Upper lobe of left lung (tissue), 6 donors: ENCODE results near the gene B2M. TPM values are rescaled to one million over a fixed set of nuclear protein-coding genes. Genes with fewer than 3 reads are reported as not detected.
A peak's percentile ranks its signal among the peaks of the same experiment; 100 is the strongest.

Experiments used
- ATAC-seq, 2 donors: fragments of 200-7000 bp; cut with Tn5 transposase; one replicate each; pipeline ENCODE4 v1.9.1; 2022; ENCODE audit warnings: mild to moderate bottlenecking in 2 of 2, moderate library complexity in 2 of 2; ENCODE audit not compliant: low FRiP score in 2 of 2
- DNase-seq, 2 donors: peaks; one replicate each; pipeline ENCODE4 v3.0.0-alpha.2; 2019 to 2020
- H3K27ac ChIP-seq, 4 donors: fragments of 200-600 bp; sonication (generic); one replicate each; pipeline ENCODE4 v1.5.1; 2016 to 2019
- H3K27me3 ChIP-seq, 4 donors: fragments of 200-600 bp; sonication (generic); one replicate each; pipeline ENCODE4 v1.5.1; 2017 to 2019
- H3K36me3 ChIP-seq, 4 donors: fragments of 200-600 bp; sonication (generic); one replicate each; pipeline ENCODE4 v1.5.1; 2016 to 2019
- H3K4me1 ChIP-seq, 4 donors: fragments of 200-600 bp; sonication (generic); one replicate each; pipeline ENCODE4 v1.5.1; 2018 to 2019
- H3K4me3 ChIP-seq, 4 donors: fragments of 200-600 bp; sonication (generic); one replicate each; pipeline ENCODE4 v1.5.1; 2017 to 2019; ENCODE audit warnings: mild to moderate bottlenecking in 2 of 4, moderate library complexity in 1 of 4
- H3K9me3 ChIP-seq, 4 donors: fragments of 200-600 bp; sonication (generic); one replicate each; pipeline ENCODE4 v1.5.1; 2018 to 2019
- EP300 ChIP-seq, 4 donors: sonication (generic); formaldehyde crosslinking; IDR thresholded peaks; one replicate each; pipeline ENCODE4 v1.5.1; 2017; ENCODE audit warnings: antibody characterized with exemption in 4 of 4, control low read depth in 2 of 4
- POLR2A ChIP-seq, 4 donors: fragments of 450-650 bp; IDR thresholded peaks; one replicate each; pipeline ENCODE4 v1.5.1; 2016 to 2017; ENCODE audit warnings: antibody characterized with exemption in 4 of 4, mild to moderate bottlenecking in 2 of 4
- POLR2AphosphoS5 ChIP-seq, 2 donors: sonication (generic); formaldehyde crosslinking; IDR thresholded peaks; one replicate each; pipeline ENCODE4 v1.5.1; 2017; ENCODE audit warnings: antibody characterized with exemption in 2 of 2
- WGBS, 2 donors: methylation state at CpG; one replicate each; pipeline ENCODE4 v1.1.5; 2017 to 2018; 5-methylcytosine and 5-hydroxymethylcytosine counted together
- total RNA-seq, 6 donors: library from RNA; depleted of rRNA in 4 of 6; stranded (reverse); fragments of >200 nt in 4 of 6; gene quantifications; one replicate each; pipeline versions ENCODE4 v1.1.0 to v1.2.1, GENCODE V29; 2016 to 2021
- TF ChIP-seq, protein P1 (sequence below), 6 experiments: fragments of 450-650 bp in 4 of 6; fragments of 200-600 bp in 2 of 6; sonication (generic) in 2 of 6; IDR thresholded peaks; one replicate each; pipeline ENCODE4 v1.5.1; 2016 to 2019; ENCODE audit warnings: antibody characterized with exemption in 6 of 6
- donor health status: DM: no; HTN: no; CAD: no; lungs with moderate emphysema.
- donor health status: DM: no; HTN: yes; CAD: no; lungs with severe emphysema.

B2M gene
- 1,000 to 10,000 TPM in 5 of 6 donors, 100 to 1,000 TPM in 1; 963 to 7,115 (median 3,598) TPM for total RNA-seq

- no peaks in the 10 kb centered on the region for H3K27me3 ChIP-seq
- H3K36me3 ChIP-seq = peaks cover 8 to 20% (median 12%) of the 10 kb centered on the region in 4 donors
- no peaks in the 10 kb centered on the region for H3K9me3 ChIP-seq
- peak within 1 kb of the TSS; percentile 67 to 87 (median 68) for H3K4me3 ChIP-seq
- H3K27ac ChIP-seq = peak within 1 kb of the TSS; percentile 99 to 100 (median 100)
- 0 to 1% methylated on average over 29 to 36 of the region's 37 CpGs for WGBS, 2 donors
- DNase-seq (peak; percentile 91 to 95), ATAC-seq (peak; percentile 95 to 96)
- peaks cover 28 to 55% (median 41%) of the 10 kb centered on the region in 4 donors for H3K4me1 ChIP-seq
- TF ChIP-seq, protein P1, sequence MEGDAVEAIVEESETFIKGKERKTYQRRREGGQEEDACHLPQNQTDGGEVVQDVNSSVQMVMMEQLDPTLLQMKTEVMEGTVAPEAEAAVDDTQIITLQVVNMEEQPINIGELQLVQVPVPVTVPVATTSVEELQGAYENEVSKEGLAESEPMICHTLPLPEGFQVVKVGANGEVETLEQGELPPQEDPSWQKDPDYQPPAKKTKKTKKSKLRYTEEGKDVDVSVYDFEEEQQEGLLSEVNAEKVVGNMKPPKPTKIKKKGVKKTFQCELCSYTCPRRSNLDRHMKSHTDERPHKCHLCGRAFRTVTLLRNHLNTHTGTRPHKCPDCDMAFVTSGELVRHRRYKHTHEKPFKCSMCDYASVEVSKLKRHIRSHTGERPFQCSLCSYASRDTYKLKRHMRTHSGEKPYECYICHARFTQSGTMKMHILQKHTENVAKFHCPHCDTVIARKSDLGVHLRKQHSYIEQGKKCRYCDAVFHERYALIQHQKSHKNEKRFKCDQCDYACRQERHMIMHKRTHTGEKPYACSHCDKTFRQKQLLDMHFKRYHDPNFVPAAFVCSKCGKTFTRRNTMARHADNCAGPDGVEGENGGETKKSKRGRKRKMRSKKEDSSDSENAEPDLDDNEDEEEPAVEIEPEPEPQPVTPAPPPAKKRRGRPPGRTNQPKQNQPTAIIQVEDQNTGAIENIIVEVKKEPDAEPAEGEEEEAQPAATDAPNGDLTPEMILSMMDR (IDR thresholded peaks at IDR 0.05) = peak in 2 of 6 experiments; percentile 15 to 24
- peak; percentile 100 for TF ChIP-seq POLR2AphosphoS5 (IDR thresholded peaks at IDR 0.05)
- TF ChIP-seq EP300 (IDR thresholded peaks at IDR 0.05) = peak in 1 of 4 donors; percentile 95
- peak; percentile 99 to 100 (median 100) for TF ChIP-seq POLR2A (IDR thresholded peaks at IDR 0.05)
Observed at GRCh38 chr15:44711096-44711742, at the start of gene B2M, which contains the start of gene PATL2. B2M (plus strand) TSS chr15:44711517; CDS start chr15:44711547, 30 bp downstream. PATL2 (minus strand) TSS chr15:44711323; CDS start chr15:44676490, 34,833 bp downstream.

DNA sequence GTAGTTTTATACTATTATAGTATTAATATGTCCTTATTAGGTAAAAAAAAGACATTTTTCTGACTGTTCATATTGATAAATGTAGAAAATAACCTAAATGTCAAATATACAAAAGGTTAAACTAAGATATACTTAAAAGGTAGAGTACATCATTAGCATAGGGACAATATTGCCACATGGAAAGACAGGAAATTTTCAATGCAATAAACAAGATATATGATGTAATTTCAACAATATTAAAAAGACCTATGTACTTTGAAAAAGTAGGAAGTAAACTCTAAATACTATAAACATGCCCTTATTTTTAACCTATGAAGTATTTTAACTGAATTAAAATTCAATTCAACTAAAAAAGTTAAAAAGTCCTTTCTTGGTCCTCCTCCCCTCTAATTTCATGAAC is 49.7 kb upstream of the B2M start:
- H3K27ac ChIP-seq = peak overlapping the region; percentile 96 to 100 (median 100)
- TF ChIP-seq EP300 (IDR thresholded peaks at IDR 0.05) (no peak), POLR2A (IDR thresholded peaks at IDR 0.05) (no peak), POLR2AphosphoS5 (IDR thresholded peaks at IDR 0.05) (no peak)
- TF ChIP-seq, protein P1 (IDR thresholded peaks at IDR 0.05) = no peak
- H3K36me3 ChIP-seq = peaks cover 7 to 34% (median 15%) of the 10 kb centered on the region in 4 donors
- no peak for ATAC-seq
- no peaks in the 10 kb centered on the region for H3K27me3 ChIP-seq
- peaks cover 15 to 20% (median 16%) of the 10 kb centered on the region in 4 donors for H3K4me1 ChIP-seq
- H3K9me3 ChIP-seq = no peaks in the 10 kb centered on the region
- DNase-seq = no peak
- peak overlapping the region in 1 of 4 donors; percentile 96 for H3K4me3 ChIP-seq

- peak; percentile 36 to 85 for DNase-seq
- Histone ChIP-seq H3K4me3 (peak overlapping the region; percentile 84 to 98 (median 91)), H3K4me1 (peaks cover 15 to 20% (median 16%) of the 10 kb centered on the region in 4 donors), H3K27me3 (no peaks in the 10 kb centered on the region), H3K9me3 (no peaks in the 10 kb centered on the region), H3K27ac (peak overlapping the region; percentile 96 to 100 (median 100)), H3K36me3 (peaks cover 3 to 22% (median 11%) of the 10 kb centered on the region in 4 donors)
- ATAC-seq = peak; percentile 81 to 84
- TF ChIP-seq, protein P1 (IDR thresholded peaks at IDR 0.05) = no peak
- TF ChIP-seq POLR2AphosphoS5 (IDR thresholded peaks at IDR 0.05) (peak in 1 of 2 donors; percentile 7), EP300 (IDR thresholded peaks at IDR 0.05) (peak in 1 of 4 donors; percentile 4), POLR2A (IDR thresholded peaks at IDR 0.05) (peak in 1 of 4 donors; percentile 44)
- WGBS, 2 donors = 6 to 10% methylated on average over 22 to 34 of the region's 34 CpGs
Observed at GRCh38 chr15:44662478-44663409, 48.6 kb upstream of the B2M start.

DNA sequence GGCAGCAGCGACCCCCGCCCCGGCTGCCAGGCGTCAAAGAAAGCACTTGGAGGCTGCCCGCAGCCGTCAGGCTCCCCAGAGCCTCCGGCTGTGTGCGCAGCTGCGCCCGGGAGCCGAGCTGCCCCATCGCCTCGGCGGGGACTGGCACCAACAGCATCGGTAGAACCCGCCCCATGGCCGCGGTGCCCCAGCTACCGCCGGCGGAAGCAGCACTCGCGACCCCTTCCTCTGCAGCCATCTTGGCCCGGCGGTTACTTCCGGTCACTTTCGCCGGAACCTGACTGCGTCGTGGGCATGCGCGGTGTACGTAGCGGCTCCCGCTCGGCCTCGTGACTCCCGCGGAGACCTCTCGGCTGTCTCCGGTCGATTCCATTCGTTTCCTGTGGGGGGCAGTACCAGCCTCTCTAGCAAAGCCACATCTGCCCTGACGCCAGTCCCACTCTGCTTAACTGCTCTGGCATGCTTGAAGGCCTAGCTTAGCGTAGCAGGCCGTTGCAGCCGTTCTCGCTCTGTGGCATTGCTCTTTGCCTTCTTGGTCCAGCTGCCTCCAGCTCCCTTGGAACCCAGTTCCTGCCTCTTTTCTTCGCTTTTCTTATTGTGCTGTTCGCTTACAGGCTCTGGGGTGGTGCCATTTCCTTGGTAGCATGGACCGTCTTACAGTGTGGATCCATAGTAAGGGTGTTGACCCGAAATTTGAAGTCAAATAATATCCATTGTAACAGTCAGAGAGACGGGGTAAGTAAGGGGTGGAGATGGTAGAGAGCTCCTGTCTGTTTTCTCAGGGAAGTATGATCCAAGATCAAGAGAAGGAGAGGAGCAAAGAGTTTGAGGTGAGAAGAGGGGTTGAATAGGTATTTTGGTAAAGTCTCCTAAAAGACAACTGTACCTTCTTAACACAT is 47.7 kb upstream of the B2M start, which contains the start of gene SPG11:
SPG11 (minus strand) TSS at position 253 of the 899 bp plus-strand sequence; CDS start at position 238, 15 bp downstream.
- Histone ChIP-seq H3K27me3 (no peaks in the 10 kb centered on the region), H3K4me3 (peak within 1 kb of the TSS; percentile 84 to 98 (median 91)), H3K4me1 (peaks cover 15 to 20% (median 16%) of the 10 kb centered on the region in 4 donors), H3K27ac (peak within 1 kb of the TSS; percentile 96 to 100 (median 100)), H3K9me3 (no peaks in the 10 kb centered on the region), H3K36me3 (peaks cover 3 to 13% (median 8%) of the 10 kb centered on the region in 4 donors)
- peak; percentile 98 to 99 for ATAC-seq
- DNase-seq = peak; percentile 96 to 99
- TF ChIP-seq POLR2AphosphoS5 (IDR thresholded peaks at IDR 0.05) (peak; percentile 98 to 99), POLR2A (IDR thresholded peaks at IDR 0.05) (peak; percentile 90 to 99 (median 94)), EP300 (IDR thresholded peaks at IDR 0.05) (peak in 1 of 4 donors; percentile 78)
- TF ChIP-seq, protein P1 (IDR thresholded peaks at IDR 0.05) = peak; percentile 87 to 100 (median 99)
- 11 to 26% methylated on average over 13 to 39 of the region's 53 CpGs for WGBS, 2 donors
